ENCODE data around the gene RMP24.
"Not testable (repeated sequence)": the region's sequence is repeated elsewhere in the genome, so short reads cannot be mapped to it uniquely, and the experiment has no call there.

The RMP24 gene

DNA sequence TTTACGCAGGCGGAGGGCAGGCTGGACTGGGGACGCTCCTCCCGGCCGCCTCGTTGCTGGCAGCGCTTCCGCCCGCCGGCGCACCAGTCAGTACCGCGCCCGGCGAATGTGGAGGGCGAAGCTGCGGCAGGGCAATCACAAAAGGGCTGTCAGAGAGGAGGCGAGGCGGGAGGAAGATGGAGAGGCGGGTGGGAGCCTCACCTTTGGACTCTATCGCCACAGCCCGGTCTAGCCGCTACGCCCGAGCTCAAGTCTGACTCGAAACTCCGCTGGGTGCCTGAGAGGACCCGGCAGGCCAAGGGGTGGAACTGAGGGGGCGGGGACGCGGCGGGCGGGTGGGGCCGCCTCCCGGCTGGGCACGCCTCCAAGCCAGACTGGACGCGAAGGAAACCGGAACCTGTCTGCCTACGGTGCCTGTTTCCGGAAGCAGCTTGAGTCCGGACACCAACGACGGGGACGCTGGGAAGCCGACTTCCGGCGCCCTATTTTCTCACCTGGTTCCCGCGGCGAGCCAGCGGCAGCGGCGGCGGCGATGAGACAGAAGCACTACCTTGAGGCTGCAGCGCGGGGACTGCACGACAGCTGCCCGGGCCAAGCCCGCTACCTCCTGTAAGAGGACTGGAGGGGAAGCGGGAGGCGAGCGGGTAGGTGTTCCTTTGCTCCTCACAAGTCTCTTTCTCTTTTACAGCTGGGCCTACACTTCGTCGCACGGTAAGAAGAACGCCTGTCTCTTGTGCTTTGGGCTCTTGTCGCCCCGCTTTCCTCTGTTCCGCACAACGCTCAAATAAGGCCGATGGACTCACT lies at the start of gene RMP24:
TSS of gene RMP24 (plus strand) at position 483 of the 804 bp plus-strand sequence.
- peak; percentile 94 for DNase-seq

DNA sequence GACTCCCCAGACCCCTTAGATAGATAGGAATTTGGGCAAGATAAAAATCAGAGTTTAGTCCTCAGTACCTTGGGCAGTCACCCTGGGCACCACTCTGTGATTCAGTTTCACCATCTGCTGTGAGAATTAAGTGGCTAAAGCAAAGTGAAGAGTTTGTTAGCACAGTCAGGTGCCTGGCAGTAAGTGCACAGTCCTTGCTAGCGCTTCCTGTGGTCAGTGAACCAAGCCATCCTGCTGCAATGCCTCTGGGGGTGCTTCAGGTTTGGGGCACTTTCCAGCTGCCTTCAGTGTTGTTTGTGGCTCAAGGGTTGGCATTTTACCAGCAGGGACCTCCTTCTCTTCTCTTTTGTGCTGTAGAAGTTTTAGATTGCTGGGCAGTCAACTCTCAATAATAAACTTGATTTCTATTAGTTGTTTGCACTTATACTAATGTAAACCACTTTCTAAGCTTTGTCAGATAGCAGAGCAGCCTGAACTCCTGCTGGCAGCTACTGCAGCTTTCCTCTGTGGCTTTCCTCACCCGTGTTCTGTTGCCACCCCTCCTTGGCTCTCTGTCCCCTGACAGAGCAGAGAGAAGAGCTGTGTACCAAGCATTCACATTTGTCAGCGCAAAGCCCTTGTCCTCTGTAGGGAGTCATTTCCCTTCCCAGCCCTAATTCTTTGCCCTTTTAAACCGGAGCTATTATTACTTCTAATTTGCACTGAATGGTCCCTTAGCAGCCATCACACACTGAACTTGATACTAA lies 48.4 kb upstream of the RMP24 start:
- DNase-seq = no peak

DNA sequence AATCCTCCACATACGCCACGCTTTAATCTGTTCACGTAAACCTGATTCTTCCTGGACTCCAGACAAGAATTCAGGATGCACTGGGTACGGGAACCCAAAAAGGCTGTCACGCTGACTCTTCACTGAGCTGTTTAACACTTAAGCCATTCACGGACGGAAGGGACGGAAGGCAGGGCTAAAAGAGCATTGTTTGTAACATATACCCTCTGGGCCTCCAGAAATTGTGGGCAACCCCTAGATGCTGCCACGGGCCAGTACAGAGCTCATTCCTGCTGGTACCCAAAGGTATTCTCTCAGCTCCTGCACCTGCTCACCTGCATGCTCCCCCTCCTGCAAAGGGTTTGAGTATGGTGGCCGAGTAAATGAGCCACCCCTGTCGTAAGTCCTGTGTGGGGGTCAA lies 45.6 kb upstream of the RMP24 start:
- DNase-seq = no peak

DNA sequence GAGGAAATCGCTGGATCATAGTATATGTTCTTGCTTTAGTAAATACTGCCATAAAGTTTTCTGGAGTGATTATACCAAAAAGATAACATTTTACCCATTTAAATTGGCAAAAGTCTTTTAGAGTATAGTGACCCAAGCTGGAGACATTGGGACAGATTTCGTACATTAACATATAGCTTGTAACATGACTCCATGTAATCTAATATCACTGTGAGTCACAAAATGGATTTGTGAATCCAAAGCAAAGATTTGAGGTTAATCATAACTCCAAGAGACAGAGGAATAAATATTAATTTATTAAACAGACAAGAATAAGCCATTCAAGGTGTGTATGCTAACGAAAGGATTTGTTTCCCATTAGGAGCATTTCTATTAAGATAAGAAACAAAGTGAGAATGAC lies 45.0 kb upstream of the RMP24 start:
- no peak for DNase-seq

- DNase-seq = no peak
Measured at GRCh38 chr18:35933982-35934381, 38.5 kb upstream of the RMP24 start.

DNA sequence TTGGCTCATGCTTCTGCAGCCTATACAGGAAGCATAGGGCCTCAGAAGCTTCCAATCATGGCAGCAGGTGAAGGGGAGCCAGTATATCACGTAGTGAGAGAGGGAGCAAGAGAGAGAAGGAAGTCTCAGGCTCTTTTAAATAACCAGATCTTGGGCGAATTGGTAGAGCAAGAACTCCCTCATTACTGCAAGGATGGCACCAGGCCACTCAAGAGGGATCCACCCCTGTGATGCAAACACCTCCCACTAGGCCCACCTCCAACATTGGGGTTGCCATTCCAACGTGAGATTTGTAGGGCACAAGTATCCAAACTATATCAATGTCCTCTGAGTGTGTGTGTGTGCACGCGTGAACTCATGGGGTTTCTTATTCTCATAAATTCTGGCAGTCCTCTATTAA lies 37.6 kb upstream of the RMP24 start:
- no peak for DNase-seq

DNA sequence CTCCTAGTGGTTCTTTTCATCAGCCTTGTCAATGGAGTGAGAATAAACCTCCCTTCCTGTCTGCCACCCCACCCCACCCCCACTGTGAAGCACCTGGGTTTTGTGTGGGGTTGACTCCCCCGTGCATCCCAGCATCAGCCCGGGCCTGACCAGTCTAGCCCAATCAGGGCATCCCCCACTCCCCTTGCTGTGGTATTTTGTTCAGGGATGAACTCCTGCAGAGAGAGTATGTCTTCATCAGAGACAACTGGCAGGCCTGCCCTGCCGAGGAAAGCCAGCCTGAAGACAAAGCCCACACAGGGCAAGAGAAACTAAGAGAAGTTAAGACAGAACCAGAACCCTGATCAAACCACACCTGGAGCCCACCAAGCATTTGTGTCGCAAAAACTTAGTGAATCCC lies 36.7 kb upstream of the RMP24 start:
- no peak for DNase-seq

GRCh38 chr18:35936951-35937350 lies 35.5 kb upstream of the RMP24 start:
- no peak for DNase-seq

GRCh38 chr18:35938158-35938557 lies 34.3 kb upstream of the RMP24 start:
- DNase-seq = no peak

DNA sequence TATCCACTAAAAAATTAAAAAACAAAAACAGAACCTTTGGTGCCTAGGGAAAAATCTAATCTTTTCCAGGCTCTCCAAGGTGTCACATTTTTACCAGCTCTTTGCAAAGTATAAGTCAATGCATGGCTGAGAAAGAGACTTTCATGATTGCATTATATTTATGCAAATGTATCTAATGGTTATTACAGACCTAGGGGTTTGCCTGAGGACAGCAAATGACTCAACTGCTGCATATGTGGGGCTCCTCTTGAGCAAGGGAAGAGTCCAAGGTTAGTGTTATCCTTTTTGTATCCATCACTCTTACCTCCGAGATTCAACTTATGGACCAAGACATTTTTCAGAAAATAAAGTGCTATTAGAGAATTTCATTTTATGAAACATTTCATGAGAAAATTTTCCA lies 33.9 kb upstream of the RMP24 start:
- no peak for DNase-seq

- no peak for DNase-seq
Measured at GRCh38 chr18:35939138-35939537, 33.3 kb upstream of the RMP24 start.

DNA sequence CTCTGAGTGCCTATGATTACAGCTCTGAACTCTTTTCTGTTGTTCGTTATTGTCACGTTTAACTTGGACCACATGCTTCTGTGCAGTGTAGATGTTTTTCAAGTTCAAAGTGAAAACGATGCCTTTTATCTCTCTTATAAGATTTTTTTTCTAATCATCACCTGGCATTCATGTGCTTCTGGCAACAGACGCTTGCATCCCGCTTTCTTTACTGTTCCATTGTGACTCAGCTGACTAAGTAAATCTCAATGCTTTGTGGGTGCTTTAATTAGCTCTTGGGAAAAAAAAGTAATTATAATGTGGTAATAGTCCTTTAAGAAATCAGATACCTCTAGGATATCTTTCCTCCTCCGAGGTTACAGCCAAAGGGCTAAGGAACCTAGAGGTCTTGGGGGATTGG lies 31.2 kb upstream of the RMP24 start:
- no peak for DNase-seq

- DNase-seq = no peak
Measured at GRCh38 chr18:35942133-35942532, 30.3 kb upstream of the RMP24 start.

DNA sequence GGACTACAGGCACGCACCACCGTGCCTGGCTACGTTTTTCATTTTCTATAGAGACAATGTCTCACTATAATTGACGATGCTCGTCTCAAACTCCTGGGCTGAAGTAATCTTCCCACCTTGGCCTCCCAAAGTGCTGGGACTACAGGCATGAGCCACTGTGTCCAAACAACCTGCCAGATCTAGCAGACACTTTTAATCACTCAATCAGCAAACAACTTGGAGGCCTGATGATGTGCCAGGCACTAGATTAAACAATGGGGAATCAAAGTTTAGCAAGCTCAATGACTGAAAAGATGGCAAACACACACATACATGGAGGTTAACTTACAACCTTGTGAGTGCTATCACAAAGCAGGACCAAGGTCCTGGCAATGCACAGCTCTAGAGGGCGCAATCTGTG lies 29.8 kb upstream of the RMP24 start:
- DNase-seq = no peak

DNA sequence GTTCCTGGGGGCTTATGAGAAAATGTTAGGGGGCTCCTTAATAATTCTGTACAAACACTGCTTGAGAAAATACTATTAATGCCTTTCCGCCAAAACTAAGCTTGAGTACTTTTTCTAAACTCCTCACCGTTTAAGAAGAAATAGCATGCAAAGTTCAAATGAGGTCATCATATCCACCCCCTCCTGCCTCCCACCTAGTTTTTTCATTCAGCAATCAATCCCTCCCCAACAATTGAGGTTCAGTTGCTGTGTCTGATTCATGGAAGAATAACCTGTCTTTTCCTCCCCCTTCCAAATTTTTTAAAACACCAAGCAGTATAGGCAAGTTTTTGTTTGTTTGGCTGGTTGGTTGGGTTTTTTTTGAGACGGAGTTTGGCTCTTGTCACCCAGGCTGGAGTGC lies 24.4 kb upstream of the RMP24 start:
- no peak for DNase-seq

- DNase-seq = no peak
Measured at GRCh38 chr18:35949090-35949489, 23.4 kb upstream of the RMP24 start.

GRCh38 chr18:35949903-35950627 lies 22.4 kb upstream of the RMP24 start:
- peak; percentile 65 for DNase-seq

DNA sequence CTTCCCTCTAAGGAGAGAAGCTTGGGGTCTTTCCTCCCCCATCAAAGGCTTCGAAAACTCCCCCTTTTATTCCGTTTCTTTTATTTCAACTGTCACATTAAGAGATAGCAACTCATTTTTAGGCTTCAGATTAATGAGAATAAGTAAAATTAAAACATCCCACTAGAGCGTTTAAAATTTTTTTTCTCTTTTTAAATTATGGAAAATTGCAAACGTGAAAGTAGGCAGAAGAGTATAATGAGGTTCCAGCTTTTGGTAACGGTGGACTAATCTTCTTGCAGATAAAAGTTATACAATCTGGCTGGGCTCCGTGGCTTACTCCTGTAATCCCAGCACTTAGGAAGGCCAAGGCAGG lies 21.9 kb upstream of the RMP24 start:
- DNase-seq = no peak

- no peak for DNase-seq
Measured at GRCh38 chr18:35953688-35954087, 18.8 kb upstream of the RMP24 start.

DNA sequence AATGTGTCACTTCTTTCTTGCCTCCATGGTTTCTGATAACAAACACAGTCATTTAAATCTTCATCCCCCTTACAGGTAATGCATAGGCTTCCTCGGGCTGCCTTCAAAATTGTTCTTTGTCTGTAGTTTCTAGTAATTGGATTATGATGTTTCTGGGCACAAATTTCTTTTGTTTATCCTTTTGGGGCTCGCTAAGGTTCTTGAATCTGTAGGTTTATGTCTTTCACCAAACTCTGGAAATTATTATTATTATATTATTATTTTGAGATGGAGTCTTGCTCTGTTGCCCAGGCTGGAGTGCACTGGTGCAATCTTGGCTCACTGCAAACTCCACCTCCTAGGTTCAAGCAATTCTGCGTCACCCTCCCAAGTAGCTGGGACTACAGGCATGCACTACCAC lies 16.3 kb upstream of the RMP24 start:
- DNase-seq = no peak

DNA sequence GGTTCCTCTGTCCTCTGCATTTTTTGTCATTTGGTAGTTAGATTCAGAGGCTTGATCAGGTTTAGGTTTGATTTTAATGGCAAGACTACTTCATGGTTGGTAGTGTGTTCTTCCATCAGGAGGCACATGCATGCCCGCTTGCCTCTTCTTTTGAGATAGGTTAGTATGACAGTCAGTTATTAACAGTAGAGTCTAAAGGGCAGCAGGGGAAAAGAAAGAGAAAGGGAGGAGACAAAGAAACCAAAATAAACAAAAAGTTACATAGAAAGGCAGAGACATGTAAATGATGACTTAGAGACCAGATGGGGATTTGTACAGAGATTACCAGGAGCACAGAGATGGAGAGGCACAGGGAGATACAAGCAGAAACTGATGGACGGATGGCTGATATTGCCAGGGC lies 10.2 kb upstream of the RMP24 start:
- DNase-seq = no peak

- no peak for DNase-seq
Measured at GRCh38 chr18:35964319-35964718, 8.2 kb upstream of the RMP24 start.

DNA sequence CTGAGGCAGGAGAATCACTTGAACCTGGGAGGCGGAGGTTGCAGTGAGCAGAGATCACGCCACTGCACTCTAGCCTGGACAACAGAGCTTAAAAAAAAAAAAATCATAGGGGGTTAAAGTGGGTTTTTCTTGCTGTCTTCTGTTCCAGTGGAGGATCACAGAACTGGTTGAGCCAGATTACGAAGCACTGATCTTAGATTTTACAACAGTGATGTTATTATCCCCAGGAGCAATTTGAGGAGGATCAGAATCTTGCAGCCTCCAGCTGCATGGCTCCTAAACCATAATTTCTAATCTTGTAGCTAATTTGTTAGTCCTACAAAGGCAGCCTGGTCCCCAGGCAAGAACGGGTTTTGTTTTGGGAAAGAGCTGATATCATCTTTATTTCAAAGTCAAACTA lies 4.6 kb upstream of the RMP24 start:
- not testable (repeated sequence) for DNase-seq

All from fibroblast of skin of back (primary cell).